HepG2 (cell line): ENCODE results near the gene ANKRD36C.
"Not testable (repeated sequence)": the region's sequence is repeated elsewhere in the genome, so short reads cannot be mapped to it uniquely, and the experiment has no call there.

ENCODE experiments used
- CTCF ChIP-seq: sonication (generic); formaldehyde crosslinking; IDR thresholded peaks from 2 replicates; pipeline ENCODE4 v1.5.0; 2020; ENCODE audit warnings: mild to moderate bottlenecking, missing genetic modification reagents, moderate library complexity
- KAT2B ChIP-seq: fragments of 150-350 bp; IDR thresholded peaks from 2 replicates; pipeline ENCODE4 v1.6.1; 2014; ENCODE audit warnings: low read depth, low read length, borderline replicate concordance
- PAXIP1 ChIP-seq: sonication (generic); formaldehyde crosslinking; conservative IDR thresholded peaks from 2 replicates; pipeline ENCODE4 v1.4.0; 2020; ENCODE audit warnings: mild to moderate bottlenecking, missing genetic modification reagents, moderate library complexity
- POLR2A ChIP-seq, 2 experiments: IDR thresholded peaks; 2 replicates each; pipeline ENCODE4 v1.6.1; 2011; ENCODE audit warnings: low read depth in 2 of 2, low read length in 2 of 2, mild to moderate bottlenecking in 1 of 2, moderate library complexity in 1 of 2; ENCODE audit not compliant: insufficient read depth in 1 of 2
- RARG ChIP-seq: sonication (generic); formaldehyde crosslinking; IDR thresholded peaks from 2 replicates; pipeline ENCODE4 v1.4.0; 2020; ENCODE audit warnings: low read depth, mild to moderate bottlenecking, missing genetic modification reagents
- RELA ChIP-seq: sonication (generic); formaldehyde crosslinking; IDR thresholded peaks from 2 replicates; pipeline ENCODE4 v1.4.0; 2020; ENCODE audit warnings: missing genetic modification reagents
- SIN3A ChIP-seq: IDR thresholded peaks from 2 replicates; pipeline ENCODE4 v1.6.1; 2011; ENCODE audit warnings: low read depth, mild to moderate bottlenecking, control low read depth, low read length, borderline replicate concordance
- SOX13 ChIP-seq, 3 experiments: fragments of 450-650 bp in 1 of 3; sonication (generic) in 1 of 3; formaldehyde crosslinking in 1 of 3; IDR thresholded peaks in 2 of 3; conservative IDR thresholded peaks in 1 of 3; 2 replicates each; pipeline versions ENCODE4 v1.5.0 to v1.6.1; 2016 to 2020; ENCODE audit warnings: antibody characterized with exemption in 1 of 3, mild to moderate bottlenecking in 1 of 3, missing compliant biosample characterization in 1 of 3, missing genetic modification reagents in 1 of 3, moderate library complexity in 1 of 3
- TCF12 ChIP-seq, 2 experiments: fragments of 450-650 bp in 1 of 2; sonication (generic) in 1 of 2; formaldehyde crosslinking in 1 of 2; IDR thresholded peaks; 2 replicates each; pipeline versions ENCODE4 v1.6.1 to v1.8.0; 2017 to 2022; ENCODE audit warnings: antibody characterized with exemption in 1 of 2, mild to moderate bottlenecking in 1 of 2, missing genetic modification reagents in 1 of 2, moderate library complexity in 1 of 2
- ZBTB10 ChIP-seq: sonication (generic); formaldehyde crosslinking; IDR thresholded peaks from 2 replicates; pipeline ENCODE4 v1.4.0; 2020; ENCODE audit warnings: missing genetic modification reagents, borderline replicate concordance

GRCh38 chr2:95824218-95824617 lies 167.4 kb downstream of the ANKRD36C start:
- not testable (repeated sequence) for TF ChIP-seq TCF12 (IDR thresholded peaks at IDR 0.05); TCF12 (CRISPR knock-in tag; IDR thresholded peaks at IDR 0.05); RELA (CRISPR knock-in tag); SIN3A; KAT2B; RARG; ZBTB10 (CRISPR knock-in tag); PAXIP1 (CRISPR knock-in tag); POLR2A (IDR thresholded peaks at IDR 0.05; ENCODE audit: insufficient read depth in 1 of 2, low read depth in 2 of 2, low read length in 2 of 2); SOX13 (IDR thresholded peaks at IDR 0.05); SOX13 (CRISPR knock-in tag; conservative IDR thresholded peaks at IDR 0.05 in 1 of 2, IDR thresholded peaks at IDR 0.05 in 1 of 2); CTCF (CRISPR knock-in tag)
